CD4-positive, alpha-beta memory T cell (primary cell): ENCODE results near the gene MSI2. TPM values are rescaled to one million over a fixed set of nuclear protein-coding genes. Genes with fewer than 3 reads are reported as not detected.

Source experiments
- CTCF ChIA-PET: fragments of 350-600 bp; sonication (Branson Sonifier 250); formaldehyde crosslinking; loops from one replicate; lab custom pipeline; 2021; ENCODE audit warnings: inconsistent platforms; ENCODE audit not compliant: partially characterized antibody; lab: Charles Lee
- POLR2A ChIA-PET: fragments of 350-600 bp; sonication (Branson Sonifier 250); formaldehyde crosslinking; loops from one replicate; lab custom pipeline; 2021; ENCODE audit not compliant: partially characterized antibody; lab: Charles Lee
- DNase-seq, 5 donors: peaks; one replicate each; pipeline versions ENCODE4 v3.0.0 to v3.0.0-alpha.2; 2020 to 2022; ENCODE audit warnings: mixed read lengths in 1 of 5
- H3K27ac ChIP-seq: one replicate; pipeline ENCODE4 v1.7.0; 2013; ENCODE audit warnings: low read depth, low read length
- H3K27me3 ChIP-seq: 2 replicates; pipeline ENCODE4 v1.7.0; 2013; ENCODE audit warnings: mild to moderate bottlenecking, low read length, moderate library complexity; ENCODE audit not compliant: insufficient read depth
- H3K36me3 ChIP-seq: 2 replicates; pipeline ENCODE4 v1.7.0; 2013; ENCODE audit warnings: mild to moderate bottlenecking, low read length, moderate library complexity; ENCODE audit not compliant: insufficient read depth
- H3K4me1 ChIP-seq: 2 replicates; pipeline ENCODE4 v1.7.0; 2013; ENCODE audit warnings: mild to moderate bottlenecking, low read length, moderate library complexity; ENCODE audit not compliant: insufficient read depth
- H3K4me3 ChIP-seq, 2 donors: one replicate each; pipeline ENCODE4 v1.7.0; 2013; ENCODE audit warnings: low read length in 2 of 2, mild to moderate bottlenecking in 1 of 2
- H3K9me3 ChIP-seq, 2 donors: one replicate each; pipeline ENCODE4 v1.7.0; 2013; ENCODE audit warnings: low read length in 2 of 2, control low read depth in 1 of 2; ENCODE audit not compliant: control insufficient read depth in 1 of 2
- H3K27ac Mint-ChIP-seq, 7 donors: one replicate each; pipeline ENCODE4 v1.8.0; 2020 to 2021; ENCODE audit warnings: mixed read lengths in 7 of 7, mild to moderate bottlenecking in 6 of 7, inconsistent platforms in 3 of 7, moderate library complexity in 3 of 7
- H3K27me3 Mint-ChIP-seq, 2 donors: one replicate each; pipeline ENCODE4 v1.8.0; 2020 to 2021; ENCODE audit warnings: mixed read lengths in 2 of 2
- H3K36me3 Mint-ChIP-seq, 2 donors: one replicate each; pipeline ENCODE4 v1.8.0; 2020 to 2021; ENCODE audit warnings: mixed read lengths in 2 of 2, inconsistent platforms in 1 of 2, mild to moderate bottlenecking in 1 of 2
- H3K4me1 Mint-ChIP-seq, 4 donors: one replicate each; pipeline ENCODE4 v1.8.0; 2020 to 2021; ENCODE audit warnings: mixed read lengths in 4 of 4, mild to moderate bottlenecking in 1 of 4
- H3K4me3 Mint-ChIP-seq, 8 donors: one replicate each; pipeline ENCODE4 v1.8.0; 2020 to 2021; ENCODE audit warnings: mixed read lengths in 8 of 8, mild to moderate bottlenecking in 7 of 8, moderate library complexity in 6 of 8, inconsistent platforms in 3 of 8
- H3K9me3 Mint-ChIP-seq, 8 donors: one replicate each; pipeline ENCODE4 v1.8.0; 2020 to 2021; ENCODE audit warnings: mixed read lengths in 8 of 8, mild to moderate bottlenecking in 5 of 8, inconsistent platforms in 3 of 8, moderate library complexity in 1 of 8
- intact Hi-C: fragments of 100-400 bp; cut with micrococcal nuclease; formaldehyde crosslinking; loops from one replicate; pipeline ENCODE4 v1.15.1; 2023
- polyA plus RNA-seq, 2 donors: library from polyadenylated mRNA; unstranded; fragments of 300-500 nt; fragmentation: Illumina TruSeq; gene quantifications; one replicate each; pipeline ENCODE4 v1.2.3, GENCODE V29; 2021
- total RNA-seq, 2 experiments: library from RNA; stranded (reverse); gene quantifications; one replicate each; pipeline ENCODE4 v1.2.3, GENCODE V29; 2021

The MSI2 gene
- total and polyA plus RNA-seq, 4 experiments from 2014 or later: 2.1 to 110 (median 55.3) TPM

- Mint-ChIP-seq H3K27me3 (no peaks in the 10 kb centered on the region), H3K27ac (no peak overlapping the region), H3K4me3 (no peak overlapping the region), H3K9me3 (no peaks in the 10 kb centered on the region), H3K4me1 (peaks cover 0 to 15% (median 8%) of the 10 kb centered on the region in 4 donors), H3K36me3 (peaks cover 0 to 19% of the 10 kb centered on the region in 2 donors)
- POLR2A ChIA-PET: no interaction called here
- H3K36me3 ChIP-seq: no peaks in the 10 kb centered on the region
- DNase-seq: no peak
- H3K4me1 ChIP-seq: no peaks in the 10 kb centered on the region
- H3K9me3 ChIP-seq: no peaks in the 10 kb centered on the region
- no peak overlapping the region for H3K27ac ChIP-seq
- H3K4me3 ChIP-seq: no peak overlapping the region
- CTCF ChIA-PET: interaction anchor here (1.2 kb wide), 1 partner anchor 12 kb away, joined by 4 read pairs; no protein-coding TSS in a partner anchor
- H3K27me3 ChIP-seq: no peaks in the 10 kb centered on the region
- intact Hi-C loops: no loop called here
Observed at GRCh38 chr17:57562184-57562698, 305.9 kb downstream of the MSI2 start.

- Histone ChIP-seq H3K27me3 (no peaks in the 10 kb centered on the region), H3K27ac (no peak overlapping the region), H3K36me3 (no peaks in the 10 kb centered on the region), H3K9me3 (no peaks in the 10 kb centered on the region), H3K4me1 (no peaks in the 10 kb centered on the region), H3K4me3 (no peak overlapping the region)
- no peak overlapping the region for H3K4me3 Mint-ChIP-seq
- POLR2A ChIA-PET: no interaction called here
- H3K27ac Mint-ChIP-seq: no peak overlapping the region
- no peaks in the 10 kb centered on the region for H3K27me3 Mint-ChIP-seq
- DNase-seq: no peak
- no peaks in the 10 kb centered on the region for H3K9me3 Mint-ChIP-seq
- intact Hi-C loops: no loop called here
- CTCF ChIA-PET: no interaction called here
- H3K36me3 Mint-ChIP-seq: peaks cover 0 to 14% of the 10 kb centered on the region in 2 donors
- peaks cover 0 to 17% (median 8%) of the 10 kb centered on the region in 4 donors for H3K4me1 Mint-ChIP-seq
Observed at GRCh38 chr17:57563958-57564357, 307.6 kb downstream of the MSI2 start.

GRCh38 chr17:57565176-57565575 is 308.9 kb downstream of the MSI2 start:
- H3K4me3 ChIP-seq: no peak overlapping the region
- Mint-ChIP-seq H3K36me3 (peaks cover 0 to 17% of the 10 kb centered on the region in 2 donors), H3K4me1 (peaks cover 0 to 15% (median 6%) of the 10 kb centered on the region in 4 donors), H3K27ac (peak overlapping the region in 1 of 7 donors; percentile 32), H3K9me3 (no peaks in the 10 kb centered on the region), H3K27me3 (no peaks in the 10 kb centered on the region), H3K4me3 (no peak overlapping the region)
- no peaks in the 10 kb centered on the region for H3K27me3 ChIP-seq
- H3K4me1 ChIP-seq: no peaks in the 10 kb centered on the region
- intact Hi-C loops: no loop called here
- no peaks in the 10 kb centered on the region for H3K9me3 ChIP-seq
- no peak for DNase-seq
- ChIA-PET POLR2A (no interaction called here), CTCF (no interaction called here)
- no peak overlapping the region for H3K27ac ChIP-seq
- H3K36me3 ChIP-seq: no peaks in the 10 kb centered on the region

- no peak overlapping the region for H3K4me3 ChIP-seq
- H3K36me3 ChIP-seq: no peaks in the 10 kb centered on the region
- no peaks in the 10 kb centered on the region for H3K9me3 Mint-ChIP-seq
- ChIA-PET CTCF (interaction anchor here (1.3 kb wide), 1 partner anchor 15 kb away, joined by 4 read pairs; no protein-coding TSS in a partner anchor), POLR2A (no interaction called here)
- no peak overlapping the region for H3K4me3 Mint-ChIP-seq
- H3K27me3 ChIP-seq: no peaks in the 10 kb centered on the region
- H3K36me3 Mint-ChIP-seq: peaks cover 0 to 17% of the 10 kb centered on the region in 2 donors
- no peaks in the 10 kb centered on the region for H3K9me3 ChIP-seq
- H3K27ac ChIP-seq: no peak overlapping the region
- no peaks in the 10 kb centered on the region for H3K27me3 Mint-ChIP-seq
- no peak for DNase-seq
- H3K4me1 ChIP-seq: no peaks in the 10 kb centered on the region
- peaks cover 0 to 17% (median 1%) of the 10 kb centered on the region in 4 donors for H3K4me1 Mint-ChIP-seq
- no peak overlapping the region for H3K27ac Mint-ChIP-seq
- intact Hi-C loops: no loop called here
Observed at GRCh38 chr17:57566721-57567120, 310.4 kb downstream of the MSI2 start.

GRCh38 chr17:57567251-57567650 is 310.9 kb downstream of the MSI2 start:
- no peak for DNase-seq
- Histone ChIP-seq H3K4me3 (no peak overlapping the region), H3K4me1 (no peaks in the 10 kb centered on the region), H3K9me3 (no peaks in the 10 kb centered on the region), H3K27ac (no peak overlapping the region), H3K27me3 (no peaks in the 10 kb centered on the region), H3K36me3 (no peaks in the 10 kb centered on the region)
- Mint-ChIP-seq H3K4me3 (no peak overlapping the region), H3K4me1 (peaks cover 0 to 17% (median 0%) of the 10 kb centered on the region in 4 donors), H3K27ac (no peak overlapping the region), H3K36me3 (peaks cover 0 to 18% of the 10 kb centered on the region in 2 donors), H3K27me3 (no peaks in the 10 kb centered on the region), H3K9me3 (no peaks in the 10 kb centered on the region)
- ChIA-PET POLR2A (no interaction called here), CTCF (interaction anchor here (1.3 kb wide), 1 partner anchor 15 kb away, joined by 4 read pairs; no protein-coding TSS in a partner anchor)
- intact Hi-C loops: no loop called here

- Histone ChIP-seq H3K27me3 (no peaks in the 10 kb centered on the region), H3K27ac (no peak overlapping the region), H3K4me1 (no peaks in the 10 kb centered on the region), H3K9me3 (no peaks in the 10 kb centered on the region), H3K4me3 (no peak overlapping the region), H3K36me3 (no peaks in the 10 kb centered on the region)
- DNase-seq: no peak
- CTCF ChIA-PET: no interaction called here
- Mint-ChIP-seq H3K27me3 (no peaks in the 10 kb centered on the region), H3K36me3 (peaks cover 0 to 16% of the 10 kb centered on the region in 2 donors), H3K4me1 (peaks cover 0 to 16% (median 0%) of the 10 kb centered on the region in 4 donors), H3K27ac (peak overlapping the region in 2 of 7 donors; percentile 32 to 50), H3K4me3 (no peak overlapping the region), H3K9me3 (no peaks in the 10 kb centered on the region)
- POLR2A ChIA-PET: no interaction called here
- intact Hi-C loops: no loop called here
Observed at GRCh38 chr17:57568340-57568739, 312.0 kb downstream of the MSI2 start.

GRCh38 chr17:57569021-57569420 is 312.7 kb downstream of the MSI2 start:
- CTCF ChIA-PET: interaction anchor here (0.7 to 1.6 kb wide), 2 partner anchors 9 to 103 kb away, joined by 3 to 4 read pairs; no protein-coding TSS in a partner anchor
- Histone ChIP-seq H3K9me3 (no peaks in the 10 kb centered on the region), H3K36me3 (no peaks in the 10 kb centered on the region), H3K4me3 (no peak overlapping the region), H3K27ac (no peak overlapping the region), H3K27me3 (no peaks in the 10 kb centered on the region), H3K4me1 (no peaks in the 10 kb centered on the region)
- Mint-ChIP-seq H3K27me3 (no peaks in the 10 kb centered on the region), H3K9me3 (no peaks in the 10 kb centered on the region), H3K36me3 (peaks cover 0 to 18% of the 10 kb centered on the region in 2 donors), H3K4me3 (no peak overlapping the region), H3K27ac (peak overlapping the region in 3 of 7 donors; percentile 48 to 52 (median 50)), H3K4me1 (peaks cover 0 to 15% (median 1%) of the 10 kb centered on the region in 4 donors)
- intact Hi-C loops: no loop called here
- POLR2A ChIA-PET: no interaction called here
- no peak for DNase-seq
